ENCODE data around the gene PARD3B.

- TF ChIP-seq, protein P1, sequence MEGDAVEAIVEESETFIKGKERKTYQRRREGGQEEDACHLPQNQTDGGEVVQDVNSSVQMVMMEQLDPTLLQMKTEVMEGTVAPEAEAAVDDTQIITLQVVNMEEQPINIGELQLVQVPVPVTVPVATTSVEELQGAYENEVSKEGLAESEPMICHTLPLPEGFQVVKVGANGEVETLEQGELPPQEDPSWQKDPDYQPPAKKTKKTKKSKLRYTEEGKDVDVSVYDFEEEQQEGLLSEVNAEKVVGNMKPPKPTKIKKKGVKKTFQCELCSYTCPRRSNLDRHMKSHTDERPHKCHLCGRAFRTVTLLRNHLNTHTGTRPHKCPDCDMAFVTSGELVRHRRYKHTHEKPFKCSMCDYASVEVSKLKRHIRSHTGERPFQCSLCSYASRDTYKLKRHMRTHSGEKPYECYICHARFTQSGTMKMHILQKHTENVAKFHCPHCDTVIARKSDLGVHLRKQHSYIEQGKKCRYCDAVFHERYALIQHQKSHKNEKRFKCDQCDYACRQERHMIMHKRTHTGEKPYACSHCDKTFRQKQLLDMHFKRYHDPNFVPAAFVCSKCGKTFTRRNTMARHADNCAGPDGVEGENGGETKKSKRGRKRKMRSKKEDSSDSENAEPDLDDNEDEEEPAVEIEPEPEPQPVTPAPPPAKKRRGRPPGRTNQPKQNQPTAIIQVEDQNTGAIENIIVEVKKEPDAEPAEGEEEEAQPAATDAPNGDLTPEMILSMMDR (IDR thresholded peaks at IDR 0.05) = no peak
- no peak for TF ChIP-seq POLR2A (IDR thresholded peaks at IDR 0.05)
These were observed 290.5 kb downstream of the PARD3B start for GRCh38 chr2:204835786-204836185.

All from sigmoid colon (tissue), 3 donors.